GM18498 (cell line): ENCODE results near the gene CUBN.

ENCODE experiments used
- ATAC-seq: cut with Tn5 transposase; IDR thresholded peaks from one replicate; pipeline ENCODE4 v1.9.1; 2021; ENCODE audit warnings: mild to moderate bottlenecking, moderate library complexity; ENCODE audit not compliant: unreplicated experiment

CUBN gene

DNA sequence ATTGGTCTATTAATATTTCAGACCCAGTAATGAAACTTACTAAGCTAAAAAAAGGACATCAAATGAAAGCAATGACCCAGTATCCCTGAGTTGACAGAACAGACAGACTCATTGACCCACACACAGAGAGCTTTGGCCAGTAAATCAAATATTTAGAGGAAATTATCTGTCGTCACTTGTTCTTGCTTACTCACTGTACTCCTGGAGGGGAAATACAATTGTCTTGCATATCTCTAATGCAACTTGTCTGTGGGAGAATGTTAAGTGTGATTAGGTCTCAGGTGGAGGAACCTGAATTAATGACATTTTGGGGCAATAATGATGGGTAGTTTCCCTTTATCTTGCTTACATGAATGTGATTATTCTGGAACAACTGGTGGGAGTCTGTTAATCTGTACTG, 80.4 kb downstream of the CUBN start:
- no peak for ATAC-seq

DNA sequence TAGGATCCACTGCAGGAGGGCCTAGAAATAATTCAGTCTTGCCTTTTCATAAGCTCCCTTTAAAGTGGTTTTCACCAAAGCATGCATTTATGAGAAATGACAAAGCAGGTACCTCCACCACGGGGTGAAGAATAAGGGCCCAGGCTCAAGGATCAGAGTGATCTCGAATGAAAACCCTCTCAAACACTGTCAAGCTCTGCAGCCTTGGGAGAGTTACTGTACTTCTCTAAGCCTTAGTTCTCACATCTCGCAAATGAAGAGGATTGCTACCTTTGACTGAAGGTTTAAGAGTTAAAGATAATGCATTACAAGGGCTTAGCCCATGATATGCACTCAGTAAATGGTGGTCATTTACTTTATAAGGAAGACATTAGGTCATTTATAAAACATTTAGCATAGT, 81.7 kb downstream of the CUBN start:
- no peak for ATAC-seq

DNA sequence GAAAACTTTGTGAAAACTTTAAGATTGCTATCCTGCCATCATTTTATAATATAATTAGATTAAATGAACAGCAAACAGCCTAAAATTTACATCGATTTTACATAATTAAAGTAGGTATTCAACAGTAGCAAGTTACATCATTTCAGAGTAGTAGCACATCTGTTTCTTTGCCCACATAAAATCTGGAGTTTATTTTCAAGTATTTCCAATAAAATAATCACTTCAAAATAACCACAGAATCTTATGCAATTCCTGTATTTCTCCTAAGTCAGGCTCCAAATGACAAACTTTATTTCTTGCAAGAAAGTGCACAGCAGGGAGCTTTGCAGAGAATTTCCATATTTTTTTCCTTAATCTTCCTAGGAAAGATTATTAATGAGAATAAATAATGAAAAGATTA, 82.6 kb downstream of the CUBN start:
- no peak for ATAC-seq

DNA sequence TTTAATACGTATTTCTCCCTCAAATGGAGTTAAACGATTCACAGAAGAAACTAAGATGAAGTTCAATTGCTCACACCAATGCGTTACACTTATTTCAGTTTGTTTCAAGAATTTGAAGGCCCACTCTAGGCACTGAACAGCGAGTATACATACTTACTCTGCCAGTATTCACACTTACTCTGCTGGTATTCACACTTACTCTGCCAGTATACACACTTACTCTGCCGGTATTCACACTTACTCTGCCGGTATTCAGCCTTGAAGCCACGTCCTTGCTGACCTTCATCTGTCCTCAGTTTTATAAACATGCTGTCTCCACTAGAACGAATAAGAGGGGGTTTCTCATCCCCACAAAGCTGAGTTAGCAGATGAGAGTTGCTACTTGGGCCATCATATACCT, 86.0 kb downstream of the CUBN start:
- ATAC-seq: no peak

DNA sequence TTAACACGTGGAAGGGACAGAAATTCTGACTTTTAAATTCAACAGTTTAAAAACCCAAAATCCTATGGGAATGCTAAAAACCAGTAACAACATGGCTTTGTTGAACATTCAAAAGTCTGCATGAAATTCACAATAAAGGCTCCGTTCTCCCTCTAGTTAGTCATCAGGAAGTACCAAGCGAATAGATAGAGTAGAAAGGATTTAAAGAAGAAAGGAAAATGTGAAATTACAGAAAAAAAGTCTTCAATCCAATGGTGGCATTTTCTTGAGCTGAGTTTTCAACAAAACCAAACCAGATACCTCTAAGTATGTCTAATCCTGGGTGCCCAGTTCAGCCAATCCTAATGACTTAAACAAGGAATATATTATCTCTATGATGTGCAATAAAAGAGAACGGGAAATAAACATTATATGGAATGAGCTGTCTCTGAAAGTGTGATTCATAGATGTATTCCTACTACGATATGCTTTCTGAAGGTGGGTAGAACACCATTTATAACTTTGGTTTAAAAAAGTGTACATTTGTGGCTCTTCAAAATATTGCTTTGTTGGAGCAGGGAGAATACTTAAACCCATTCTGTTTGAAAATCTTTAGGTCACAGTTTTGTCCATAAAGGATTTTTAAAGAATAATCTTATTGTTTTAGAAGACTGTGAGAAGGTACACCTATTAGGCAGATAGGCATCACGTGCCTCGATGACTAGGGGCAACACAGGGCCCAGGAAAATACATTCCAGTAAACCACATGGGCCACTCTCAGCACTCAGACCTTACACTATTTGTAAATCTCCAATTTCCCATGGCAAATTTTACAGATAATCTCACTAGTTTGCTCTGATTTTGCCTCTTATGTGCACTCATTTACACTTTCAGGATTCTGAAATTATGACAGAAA, 87.7 kb downstream of the CUBN start:
- no peak for ATAC-seq

DNA sequence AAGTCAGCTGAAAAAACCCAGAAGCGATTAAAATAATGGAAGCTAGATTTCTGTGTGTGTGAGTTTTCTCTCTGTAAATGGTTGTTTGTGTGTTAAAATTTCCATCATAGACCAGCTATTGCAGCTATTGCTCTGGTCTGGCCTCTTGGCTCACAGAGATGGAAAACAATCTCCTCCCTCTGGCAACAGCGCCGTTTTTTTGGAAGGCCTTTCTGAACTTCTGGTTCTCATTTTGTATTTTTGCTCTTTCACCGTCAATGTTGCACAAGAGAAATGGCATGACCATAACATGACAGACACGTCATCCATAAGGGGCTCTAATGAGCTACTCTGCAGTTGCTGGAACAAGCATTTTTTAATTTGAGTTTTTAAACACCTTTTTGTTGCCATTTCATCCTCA, 91.0 kb downstream of the CUBN start:
- no peak for ATAC-seq

DNA sequence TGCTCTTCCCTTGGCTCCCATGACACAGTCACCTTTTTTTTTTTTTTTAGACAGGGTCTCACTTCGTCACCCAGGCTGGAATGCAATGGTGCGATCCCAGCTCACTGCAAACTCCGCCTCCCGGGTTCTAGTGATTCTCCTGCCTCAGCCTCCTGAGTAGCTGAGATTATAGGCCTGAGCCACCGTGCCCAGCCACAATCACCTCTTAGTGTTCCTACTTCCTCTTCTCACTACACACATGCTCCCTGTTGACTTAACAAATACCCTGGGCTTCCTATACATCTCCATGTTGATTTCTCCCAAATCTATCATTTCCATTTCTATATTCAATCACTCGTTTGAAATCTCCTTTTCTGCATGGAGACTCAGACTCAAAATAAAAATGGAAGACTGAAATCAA, 91.7 kb downstream of the CUBN start:
- ATAC-seq: no peak

DNA sequence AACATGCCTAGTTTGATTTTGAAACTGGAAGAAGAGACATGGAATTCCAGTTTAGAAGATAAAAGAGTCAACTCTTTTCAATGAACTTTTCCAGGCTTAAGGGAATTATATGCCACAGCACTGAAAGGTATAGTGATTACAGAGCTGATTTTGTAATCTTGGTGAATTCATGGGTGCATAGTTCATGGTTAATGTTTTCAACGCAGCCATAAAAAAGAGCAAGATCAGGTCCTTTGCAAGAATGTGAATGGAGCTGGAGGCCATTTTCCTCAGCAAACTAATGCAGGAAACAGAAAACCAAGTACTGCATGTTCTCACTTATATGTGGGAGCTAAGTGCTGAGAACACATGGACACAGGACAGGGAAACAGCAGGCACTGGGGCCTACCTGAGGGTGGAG, 94.2 kb downstream of the CUBN start:
- no peak for ATAC-seq

DNA sequence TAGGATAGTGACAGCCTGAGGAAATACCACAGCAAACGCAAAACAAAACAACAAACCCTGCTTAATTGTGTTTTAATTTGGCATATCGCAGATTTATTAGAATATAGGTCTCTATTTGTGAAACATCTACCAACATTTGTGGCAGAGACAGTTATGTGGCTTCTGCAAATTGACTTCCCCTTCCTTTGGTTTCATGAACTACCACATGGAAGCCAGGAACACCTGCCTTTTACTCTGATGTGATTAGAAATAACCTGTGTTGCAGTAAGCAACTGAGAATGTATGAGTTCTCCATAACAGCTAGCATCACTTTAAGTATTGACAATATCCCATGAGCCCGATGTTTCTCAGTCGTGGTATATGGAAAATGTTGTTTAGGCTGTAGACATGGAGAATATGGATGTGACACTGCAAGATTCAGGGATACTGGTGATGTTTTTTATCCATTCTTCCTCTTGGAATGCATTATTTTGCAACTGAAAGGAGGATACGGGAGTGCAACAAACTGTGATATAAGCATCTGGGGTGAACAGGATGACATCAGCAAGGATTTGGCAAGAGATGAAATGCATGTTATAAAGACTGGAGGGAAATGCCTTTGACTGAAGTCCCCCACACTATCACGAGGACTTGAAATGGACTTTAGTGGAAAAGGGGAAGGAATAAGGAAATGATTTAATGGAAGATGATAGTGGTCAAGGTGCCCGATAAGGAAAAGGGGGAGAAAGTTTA, 95.9 kb downstream of the CUBN start:
- ATAC-seq: no peak

DNA sequence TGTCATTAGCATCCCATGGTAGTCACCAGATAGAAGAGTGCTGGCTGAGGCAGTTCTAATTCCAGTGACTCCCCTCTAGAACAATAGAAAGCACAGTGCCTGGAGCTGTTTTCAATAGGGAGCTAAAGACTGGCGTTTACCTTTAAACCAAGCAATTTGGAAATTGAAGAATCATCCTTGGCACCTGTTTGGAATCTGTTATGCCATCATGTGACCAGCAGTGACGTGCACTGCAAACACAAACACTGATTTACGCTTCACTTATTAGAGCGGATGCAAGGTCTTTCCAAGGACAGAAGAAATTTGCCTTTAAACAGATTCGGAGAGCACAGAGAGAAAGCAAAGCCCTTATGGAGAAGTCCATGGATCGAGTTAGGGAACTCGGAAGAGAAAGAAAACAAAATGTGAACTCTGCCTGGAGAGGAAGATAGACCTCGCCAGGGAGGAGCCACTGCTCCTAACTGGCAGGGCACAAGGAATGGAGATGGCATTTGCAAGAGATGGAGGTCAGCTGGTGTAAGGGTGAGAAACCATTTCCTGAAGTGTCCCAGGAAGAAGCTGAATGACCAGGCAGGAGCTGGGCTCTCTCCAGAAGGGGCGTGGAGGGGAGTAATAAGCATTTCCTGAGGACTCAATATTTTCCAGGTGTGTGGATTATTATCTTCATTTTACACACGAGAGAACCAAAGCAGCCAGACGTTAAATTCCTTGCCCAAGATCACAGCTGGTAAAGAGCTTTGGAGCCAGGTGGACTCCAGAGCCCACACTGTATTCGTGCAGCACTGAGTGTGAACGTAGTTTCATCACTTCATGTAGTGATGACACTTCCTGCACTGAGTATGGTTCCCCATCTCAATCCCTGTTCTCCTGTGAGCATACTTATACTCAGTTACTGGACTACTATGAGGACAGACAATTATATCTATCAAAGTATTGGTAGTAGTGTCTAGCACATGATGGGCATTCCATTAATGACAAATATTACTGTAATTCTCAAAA, 97.7 kb downstream of the CUBN start:
- no peak for ATAC-seq

DNA sequence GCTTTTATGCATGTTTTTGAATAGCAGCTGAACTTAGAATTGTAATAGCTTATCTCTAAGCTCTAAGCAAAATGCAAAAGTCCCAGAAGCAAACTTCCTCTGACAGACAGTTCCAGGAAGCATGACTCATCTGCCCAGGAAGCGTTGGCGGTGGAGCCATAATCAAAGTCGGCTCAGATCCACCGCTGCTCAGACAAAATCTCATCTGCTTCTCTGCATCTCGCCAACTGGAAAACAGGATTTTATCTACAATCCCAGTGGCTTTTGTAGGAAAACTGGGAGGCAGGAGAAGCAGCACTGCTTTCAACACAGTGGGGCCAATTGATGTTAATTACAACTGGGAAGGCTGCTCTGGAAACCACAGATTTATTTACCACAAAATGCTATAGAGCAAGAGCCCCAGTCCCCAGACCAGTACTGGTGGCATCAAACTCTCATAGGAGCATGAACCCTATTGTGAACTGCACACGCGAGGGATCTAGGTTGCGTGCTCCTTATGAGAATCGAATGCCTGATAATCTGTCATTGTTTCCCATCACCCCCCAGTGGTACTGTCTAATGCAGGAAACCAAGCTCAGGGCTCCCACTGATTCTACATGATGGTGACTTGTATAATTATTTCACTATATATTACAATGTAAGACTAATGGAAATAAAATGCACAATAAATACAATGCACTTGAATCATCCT, 99.9 kb downstream of the CUBN start:
- ATAC-seq: peak; percentile 33

DNA sequence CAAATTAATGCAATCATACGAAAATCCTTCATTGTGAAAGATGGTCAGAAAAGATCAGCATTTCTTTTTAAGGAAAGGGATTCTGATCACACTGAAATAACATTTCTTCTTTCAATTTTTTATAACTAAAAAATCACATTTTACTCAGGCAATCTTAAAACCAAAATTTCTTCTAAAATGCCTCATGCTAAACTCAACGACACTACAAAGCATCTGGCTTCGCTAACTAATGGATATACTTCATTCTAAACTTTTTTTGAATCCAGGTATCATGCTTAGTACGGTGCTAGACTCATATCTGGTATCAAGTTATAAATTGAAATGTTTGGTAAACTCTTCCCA, 100.4 kb downstream of the CUBN start:
- no peak for ATAC-seq

DNA sequence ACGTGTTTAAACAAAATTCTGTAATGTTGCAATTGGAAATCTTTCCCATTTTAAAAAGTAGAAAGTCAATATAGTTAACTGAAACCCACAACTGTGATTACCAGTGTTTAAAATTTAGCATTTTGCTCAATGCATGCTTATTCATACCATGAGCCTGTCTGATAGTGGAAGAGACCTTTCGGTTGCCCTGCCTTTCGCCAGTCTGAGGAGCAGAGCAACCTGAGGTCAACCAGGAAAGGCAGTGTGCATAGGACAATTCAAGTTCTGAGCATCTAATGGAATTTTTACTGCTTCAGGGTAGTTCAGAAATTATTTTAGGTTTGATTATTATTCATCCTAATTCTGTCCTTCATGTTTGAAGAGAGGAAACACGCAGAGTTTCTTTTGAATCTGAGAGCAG, 100.8 kb downstream of the CUBN start:
- no peak for ATAC-seq

DNA sequence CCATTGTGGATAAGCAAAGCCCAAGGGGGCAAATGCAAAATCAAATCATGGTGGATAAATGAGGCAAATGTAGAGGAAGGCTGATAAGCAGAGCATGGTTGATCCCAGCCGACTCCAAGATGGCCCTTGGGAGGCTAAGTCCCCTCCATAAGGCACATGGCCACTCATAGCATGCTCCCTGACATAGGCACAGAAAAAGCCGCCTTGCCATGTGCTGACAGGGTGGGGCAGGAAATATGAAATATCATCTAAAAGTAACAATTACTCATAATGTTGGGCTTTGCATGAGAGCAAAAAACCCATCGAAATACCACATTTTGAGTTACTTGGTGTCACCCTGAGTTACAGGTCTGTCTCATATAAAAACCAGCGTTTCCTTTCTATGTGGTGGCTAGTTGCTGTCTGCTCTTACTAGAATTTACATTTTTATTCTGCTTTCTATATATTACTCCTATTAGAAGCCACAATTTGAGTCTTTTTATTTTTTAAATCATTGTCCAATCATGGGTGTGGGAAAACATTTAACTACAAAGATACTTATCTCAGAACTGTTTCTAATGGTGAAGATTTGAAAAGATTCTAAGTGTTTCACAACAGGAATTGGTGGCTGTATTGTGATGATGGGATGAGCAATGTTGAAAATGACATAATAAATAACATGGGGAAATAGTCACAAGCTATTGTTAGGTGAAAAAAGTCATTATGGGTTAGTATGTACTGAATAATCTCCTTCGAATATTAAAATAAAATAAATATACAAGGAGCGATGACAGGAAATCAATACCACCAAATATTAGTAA, 102.7 kb downstream of the CUBN start:
- peak; percentile 56 for ATAC-seq

DNA sequence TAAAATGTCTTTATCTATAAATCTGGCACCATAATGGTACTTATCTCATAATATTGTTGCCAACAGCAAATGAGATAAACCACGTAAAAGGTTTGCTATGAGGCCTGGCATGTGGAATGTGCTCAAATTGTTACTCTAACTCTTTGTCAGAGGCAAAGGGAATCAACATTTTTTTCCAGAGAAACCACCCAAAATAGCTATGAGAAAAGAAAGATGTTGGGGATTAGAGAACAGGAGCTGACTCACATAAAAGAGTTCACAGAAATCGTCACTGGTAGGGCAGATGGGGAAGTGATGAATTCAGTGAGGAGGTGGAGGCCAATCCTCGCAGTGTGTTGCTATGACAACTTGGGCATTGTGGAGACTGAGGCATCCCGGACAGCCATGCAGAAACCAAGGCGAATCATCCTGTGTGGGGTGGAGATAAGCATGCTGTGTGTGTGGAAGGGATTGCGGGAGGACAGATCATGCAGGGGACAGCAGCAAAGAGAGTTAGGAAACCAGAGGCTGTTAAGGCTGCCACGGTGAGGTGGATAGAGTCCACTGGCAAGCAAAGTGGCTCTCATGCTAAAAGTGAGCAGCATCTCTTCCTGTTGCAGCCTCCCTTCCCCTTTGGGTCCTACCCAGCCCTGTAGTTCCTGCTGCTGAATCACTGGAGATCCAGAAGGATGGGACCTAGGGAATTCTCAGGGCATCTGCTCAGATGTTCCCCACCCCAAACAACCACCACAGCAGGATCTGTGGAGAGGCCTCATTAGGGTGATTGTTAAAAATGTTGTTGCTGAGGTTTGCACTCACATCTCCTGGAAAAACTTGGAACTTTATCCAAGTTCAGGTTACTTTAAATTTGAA, 103.9 kb downstream of the CUBN start:
- no peak for ATAC-seq

DNA sequence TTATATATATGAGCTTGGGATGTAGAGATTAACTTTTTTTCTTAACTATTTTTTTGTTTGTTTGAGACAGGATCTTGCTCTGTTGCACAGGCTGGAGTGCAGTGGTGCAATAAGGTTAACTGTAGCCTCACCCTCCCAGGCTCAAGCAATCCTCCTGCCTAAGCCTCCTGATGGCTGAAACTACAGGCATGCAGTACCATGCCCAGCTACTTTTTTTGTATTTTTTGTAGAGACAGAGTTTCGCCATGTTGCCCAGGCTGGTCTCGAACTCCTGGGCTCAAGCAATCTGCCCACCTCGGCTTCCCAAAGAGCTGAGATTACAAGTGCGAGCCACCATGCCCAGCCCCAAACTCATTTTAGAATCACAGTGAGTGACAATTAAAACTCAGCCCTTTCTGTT, 105.2 kb downstream of the CUBN start:
- no peak for ATAC-seq

DNA sequence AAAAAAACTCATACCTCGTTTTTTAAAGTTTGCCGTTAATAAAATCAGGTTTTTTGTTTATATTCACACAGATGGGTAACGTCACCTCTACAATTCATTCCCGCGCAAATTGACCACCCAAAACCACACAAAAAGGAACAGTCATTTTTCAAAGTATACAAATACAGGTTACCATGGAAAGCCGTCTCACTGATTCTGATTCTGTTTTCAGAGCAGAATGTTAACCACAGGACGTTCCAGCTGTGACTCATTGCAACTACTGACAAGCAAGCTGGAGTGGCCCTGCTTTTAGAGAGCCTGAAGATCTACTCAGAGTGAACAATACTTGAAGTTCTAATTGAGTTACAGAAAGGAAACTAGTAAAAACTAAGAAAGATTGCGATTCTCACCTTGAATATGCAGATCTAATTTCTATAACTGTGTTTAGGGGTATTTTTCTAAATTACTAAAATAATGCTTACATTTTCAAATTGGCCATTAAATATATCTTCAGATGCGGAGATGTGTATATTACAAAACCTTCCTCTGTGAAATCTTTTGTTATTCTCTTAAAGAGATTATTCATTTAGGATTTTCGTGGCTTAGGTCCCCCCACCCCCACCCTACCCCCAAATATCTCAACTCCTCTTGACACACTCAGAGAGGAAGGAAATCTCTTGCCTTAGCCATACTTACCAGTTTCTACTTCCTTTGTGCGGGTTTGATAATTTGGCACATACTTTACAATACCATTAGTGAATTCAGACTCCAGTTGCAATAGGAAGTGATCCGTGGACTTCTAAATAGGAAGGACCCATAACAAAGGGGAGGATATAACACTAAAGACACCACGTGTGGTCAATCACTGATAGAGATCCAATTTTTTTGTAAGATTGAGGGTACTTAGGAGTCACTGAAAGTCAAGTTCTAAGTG, 106.0 kb downstream of the CUBN start:
- peak; percentile 94 for ATAC-seq

DNA sequence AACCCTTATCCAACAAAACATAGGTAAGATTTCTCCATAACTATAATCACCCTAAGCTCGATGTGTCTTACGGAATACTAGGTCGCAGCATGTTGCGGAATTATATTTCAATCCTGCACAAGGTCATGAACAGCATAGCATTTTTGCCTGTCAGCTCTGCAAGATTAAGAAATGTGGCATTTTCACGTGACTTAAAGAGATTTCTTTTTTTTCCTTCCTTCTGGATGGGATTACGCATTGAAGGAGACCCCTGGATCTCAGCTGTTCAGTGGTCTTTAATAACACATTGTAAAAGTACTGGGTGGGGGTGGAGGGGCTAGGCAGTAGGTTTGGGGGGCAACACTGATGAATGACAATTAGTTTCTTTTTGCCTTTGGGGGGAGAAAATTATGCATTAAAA, 106.7 kb downstream of the CUBN start:
- ATAC-seq: no peak
